22Rv1 (cell line): ENCODE data around the gene CRB1.

Source experiments
- CTCF ChIP-seq: fragments of 450-650 bp; IDR thresholded peaks from 2 replicates; pipeline ENCODE4 v1.5.1; 2017; ENCODE audit warnings: mild to moderate bottlenecking
- ZFX ChIP-seq: fragments of 450-650 bp; IDR thresholded peaks from 2 replicates; pipeline ENCODE4 v1.6.1; 2017; ENCODE audit warnings: antibody characterized with exemption, borderline replicate concordance

GRCh38 chr1:197391303-197392226, 123.5 kb downstream of the CRB1 start:
- no peak for TF ChIP-seq CTCF
- TF ChIP-seq ZFX, result no peak
